SK-N-SH treated with all-trans-retinoic acid at 6 μM for 48 hours (cell line): ENCODE results near the gene KRT80.

ENCODE experiments used
- ATAC-seq: fragments of 200-7000 bp; cut with Tn5 transposase; 3 replicates; pipeline ENCODE4 v1.9.1; 2020; ENCODE audit warnings: mild to moderate bottlenecking, moderate library complexity
- BACH2 ChIP-seq: fragments of 250-450 bp; sonication (Bioruptor Pico); IDR thresholded peaks from 2 replicates; pipeline ENCODE4 v1.9.0; 2021; ENCODE audit warnings: mild to moderate bottlenecking, borderline replicate concordance
- CREB5 ChIP-seq: fragments of 250-450 bp; sonication (Bioruptor Pico); IDR thresholded peaks from 2 replicates; pipeline ENCODE4 v1.5.1; 2020; ENCODE audit warnings: low read depth, mild to moderate bottlenecking, moderate library complexity
- CSDC2 ChIP-seq: fragments of 250-450 bp; sonication (Bioruptor Pico); IDR thresholded peaks from 2 replicates; pipeline ENCODE4 v1.5.0; 2020; ENCODE audit warnings: mild to moderate bottlenecking, moderate library complexity
- CSRNP3 ChIP-seq: fragments of 250-450 bp; sonication (Bioruptor Pico); IDR thresholded peaks from 2 replicates; pipeline ENCODE4 v1.5.1; 2021; ENCODE audit warnings: mild to moderate bottlenecking, moderate library complexity
- ISL1 ChIP-seq: fragments of 250-450 bp; sonication (Bioruptor Pico); IDR thresholded peaks from 2 replicates; pipeline ENCODE4 v2.1.2; 2022; ENCODE audit warnings: mild to moderate bottlenecking, moderate library complexity
- POU6F1 ChIP-seq: fragments of 250-450 bp; sonication (Bioruptor Pico); IDR thresholded peaks from 2 replicates; pipeline ENCODE4 v1.8.0; 2021; ENCODE audit warnings: low read depth, mild to moderate bottlenecking, moderate library complexity, borderline replicate concordance
- PPARA ChIP-seq: fragments of 250-450 bp; sonication (Bioruptor Pico); IDR thresholded peaks from 2 replicates; pipeline ENCODE4 v1.5.0; 2020; ENCODE audit warnings: mild to moderate bottlenecking, borderline replicate concordance
- RARB ChIP-seq: fragments of 250-450 bp; sonication (Bioruptor Pico); IDR thresholded peaks from 2 replicates; pipeline ENCODE4 v1.8.0; 2021; ENCODE audit warnings: mild to moderate bottlenecking, moderate library complexity
- SNAI2 ChIP-seq: fragments of 250-450 bp; sonication (Bioruptor Pico); IDR thresholded peaks from 2 replicates; pipeline ENCODE4 v1.5.0; 2020; ENCODE audit warnings: mild to moderate bottlenecking, moderate library complexity
- TOX ChIP-seq: fragments of 250-450 bp; sonication (Bioruptor Pico); IDR thresholded peaks from 2 replicates; pipeline ENCODE4 v1.8.0; 2021; ENCODE audit warnings: mild to moderate bottlenecking, moderate library complexity, borderline replicate concordance
- ZC3H10 ChIP-seq: fragments of 250-450 bp; sonication (Bioruptor Pico); IDR thresholded peaks from 2 replicates; pipeline ENCODE4 v1.5.1; 2021; ENCODE audit warnings: mild to moderate bottlenecking, moderate library complexity
- ZFP3 ChIP-seq: fragments of 250-450 bp; sonication (Bioruptor Pico); IDR thresholded peaks from 2 replicates; pipeline ENCODE4 v1.5.0; 2020; ENCODE audit warnings: mild to moderate bottlenecking, moderate library complexity
- ZFP30 ChIP-seq: fragments of 450-650 bp; formaldehyde crosslinking; IDR thresholded peaks from 2 replicates; pipeline ENCODE4 v1.5.0; 2022; ENCODE audit warnings: mild to moderate bottlenecking, moderate library complexity
- ZNF565 ChIP-seq: fragments of 450-650 bp; formaldehyde crosslinking; conservative IDR thresholded peaks from 2 replicates; pipeline ENCODE4 v1.5.0; 2020; ENCODE audit warnings: low read depth, mild to moderate bottlenecking, moderate library complexity
- ZNF70 ChIP-seq: fragments of 450-650 bp; formaldehyde crosslinking; IDR thresholded peaks from 2 replicates; pipeline ENCODE4 v1.5.0; 2020; ENCODE audit warnings: mild to moderate bottlenecking, moderate library complexity
- ZNF8 ChIP-seq: fragments of 450-650 bp; formaldehyde crosslinking; IDR thresholded peaks from 2 replicates; pipeline ENCODE4 v1.5.0; 2020; ENCODE audit warnings: mild to moderate bottlenecking, moderate library complexity
- TF ChIP-seq, protein P1 (sequence below): fragments of 250-450 bp; sonication (Bioruptor Pico); IDR thresholded peaks from 2 replicates; pipeline ENCODE4 v1.8.0; 2020; ENCODE audit warnings: mild to moderate bottlenecking, moderate library complexity, borderline replicate concordance
- TF ChIP-seq, protein P2 (sequence below): fragments of 250-450 bp; sonication (Bioruptor Pico); IDR thresholded peaks from 2 replicates; pipeline ENCODE4 v1.5.0; 2020; ENCODE audit warnings: mild to moderate bottlenecking, moderate library complexity

KRT80 gene

GRCh38 chr12:52197371-52198231, 5.8 kb upstream of the KRT80 start:
- TF ChIP-seq CSRNP3 (CRISPR knock-in tag), result no peak
- TF ChIP-seq TOX (CRISPR knock-in tag), result no peak
- TF ChIP-seq, protein P1, sequence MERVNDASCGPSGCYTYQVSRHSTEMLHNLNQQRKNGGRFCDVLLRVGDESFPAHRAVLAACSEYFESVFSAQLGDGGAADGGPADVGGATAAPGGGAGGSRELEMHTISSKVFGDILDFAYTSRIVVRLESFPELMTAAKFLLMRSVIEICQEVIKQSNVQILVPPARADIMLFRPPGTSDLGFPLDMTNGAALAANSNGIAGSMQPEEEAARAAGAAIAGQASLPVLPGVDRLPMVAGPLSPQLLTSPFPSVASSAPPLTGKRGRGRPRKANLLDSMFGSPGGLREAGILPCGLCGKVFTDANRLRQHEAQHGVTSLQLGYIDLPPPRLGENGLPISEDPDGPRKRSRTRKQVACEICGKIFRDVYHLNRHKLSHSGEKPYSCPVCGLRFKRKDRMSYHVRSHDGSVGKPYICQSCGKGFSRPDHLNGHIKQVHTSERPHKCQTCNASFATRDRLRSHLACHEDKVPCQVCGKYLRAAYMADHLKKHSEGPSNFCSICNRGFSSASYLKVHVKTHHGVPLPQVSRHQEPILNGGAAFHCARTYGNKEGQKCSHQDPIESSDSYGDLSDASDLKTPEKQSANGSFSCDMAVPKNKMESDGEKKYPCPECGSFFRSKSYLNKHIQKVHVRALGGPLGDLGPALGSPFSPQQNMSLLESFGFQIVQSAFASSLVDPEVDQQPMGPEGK (CRISPR knock-in tag), result no peak
- TF ChIP-seq, protein P2, sequence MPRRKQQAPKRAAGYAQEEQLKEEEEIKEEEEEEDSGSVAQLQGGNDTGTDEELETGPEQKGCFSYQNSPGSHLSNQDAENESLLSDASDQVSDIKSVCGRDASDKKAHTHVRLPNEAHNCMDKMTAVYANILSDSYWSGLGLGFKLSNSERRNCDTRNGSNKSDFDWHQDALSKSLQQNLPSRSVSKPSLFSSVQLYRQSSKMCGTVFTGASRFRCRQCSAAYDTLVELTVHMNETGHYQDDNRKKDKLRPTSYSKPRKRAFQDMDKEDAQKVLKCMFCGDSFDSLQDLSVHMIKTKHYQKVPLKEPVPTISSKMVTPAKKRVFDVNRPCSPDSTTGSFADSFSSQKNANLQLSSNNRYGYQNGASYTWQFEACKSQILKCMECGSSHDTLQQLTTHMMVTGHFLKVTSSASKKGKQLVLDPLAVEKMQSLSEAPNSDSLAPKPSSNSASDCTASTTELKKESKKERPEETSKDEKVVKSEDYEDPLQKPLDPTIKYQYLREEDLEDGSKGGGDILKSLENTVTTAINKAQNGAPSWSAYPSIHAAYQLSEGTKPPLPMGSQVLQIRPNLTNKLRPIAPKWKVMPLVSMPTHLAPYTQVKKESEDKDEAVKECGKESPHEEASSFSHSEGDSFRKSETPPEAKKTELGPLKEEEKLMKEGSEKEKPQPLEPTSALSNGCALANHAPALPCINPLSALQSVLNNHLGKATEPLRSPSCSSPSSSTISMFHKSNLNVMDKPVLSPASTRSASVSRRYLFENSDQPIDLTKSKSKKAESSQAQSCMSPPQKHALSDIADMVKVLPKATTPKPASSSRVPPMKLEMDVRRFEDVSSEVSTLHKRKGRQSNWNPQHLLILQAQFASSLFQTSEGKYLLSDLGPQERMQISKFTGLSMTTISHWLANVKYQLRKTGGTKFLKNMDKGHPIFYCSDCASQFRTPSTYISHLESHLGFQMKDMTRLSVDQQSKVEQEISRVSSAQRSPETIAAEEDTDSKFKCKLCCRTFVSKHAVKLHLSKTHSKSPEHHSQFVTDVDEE, result no peak
- TF ChIP-seq ZFP30, result no peak
- no peak for TF ChIP-seq ZC3H10 (CRISPR knock-in tag)
- no peak for TF ChIP-seq ZFP3
- no peak for TF ChIP-seq ZNF8 (CRISPR knock-in tag)
- no peak for TF ChIP-seq BACH2
- TF ChIP-seq POU6F1, result no peak
- no peak for TF ChIP-seq ZNF565 (CRISPR knock-in tag)
- no peak for TF ChIP-seq ISL1 (CRISPR knock-in tag)
- no peak for TF ChIP-seq CSDC2 (CRISPR knock-in tag)
- TF ChIP-seq, all 23 proteins: peak for 0
- no peak for ATAC-seq

GRCh38 chr12:52195065-52195730, 3.4 kb upstream of the KRT80 start:
- no peak for TF ChIP-seq SNAI2 (CRISPR knock-in tag)
- no peak for TF ChIP-seq ISL1 (CRISPR knock-in tag)
- TF ChIP-seq POU6F1, result no peak
- TF ChIP-seq, protein P1 (CRISPR knock-in tag), result no peak
- no peak for TF ChIP-seq ZNF70 (CRISPR knock-in tag)
- no peak for TF ChIP-seq BACH2
- no peak for TF ChIP-seq CREB5 (CRISPR knock-in tag)
- no peak for TF ChIP-seq RARB (CRISPR knock-in tag)
- no peak for TF ChIP-seq PPARA (CRISPR knock-in tag)
- ATAC-seq, result peak; percentile 25
